HL-60 (cell line): ENCODE measurements around the gene ANKRD11.

Source experiments
- CTCF ChIP-seq: IDR thresholded peaks from one replicate; pipeline ENCODE4 v1.5.1; 2011; ENCODE audit warnings: low read length, control low read depth, inconsistent platforms; ENCODE audit not compliant: insufficient read depth
- GABPA ChIP-seq: IDR thresholded peaks from 2 replicates; pipeline ENCODE4 v1.6.1; 2012; ENCODE audit warnings: low read depth
- POLR2AphosphoS5 ChIP-seq: IDR thresholded peaks from 2 replicates; pipeline ENCODE4 v1.6.1; 2012; ENCODE audit warnings: low read depth
- REST ChIP-seq: IDR thresholded peaks from 2 replicates; pipeline ENCODE4 v1.6.1; 2012; ENCODE audit warnings: low read depth; ENCODE audit not compliant: insufficient replicate concordance
- SPI1 ChIP-seq: IDR thresholded peaks from 2 replicates; pipeline ENCODE4 v1.6.1; 2012; ENCODE audit warnings: low read depth, mild to moderate bottlenecking, borderline replicate concordance

GRCh38 chr16:89295071-89295900, 195.1 kb downstream of the ANKRD11 start:
- TF ChIP-seq REST (no peak), CTCF (no peak), GABPA (no peak), POLR2AphosphoS5 (no peak), SPI1 (no peak)
